GM19238 (cell line): ENCODE data around the gene MED12L.

Experiments used
- DNase-seq: peaks from one replicate; pipeline ENCODE4 v3.0.0; 2011; ENCODE audit warnings: low spot score; ENCODE audit not compliant: insufficient read length

MED12L gene

GRCh38 chr3:151285940-151286339 is 200.5 kb downstream of the MED12L start:
- DNase-seq, result no peak

- DNase-seq, result no peak
These were observed 204.0 kb downstream of the MED12L start for GRCh38 chr3:151289445-151289844.

GRCh38 chr3:151290673-151291072 is 205.2 kb downstream of the MED12L start:
- DNase-seq, result no peak

- no peak for DNase-seq
These were observed 207.7 kb downstream of the MED12L start for GRCh38 chr3:151293127-151293526.

- DNase-seq, result no peak
These were observed 210.8 kb downstream of the MED12L start for GRCh38 chr3:151296226-151296625.

- DNase-seq, result no peak
These were observed 212.0 kb downstream of the MED12L start for GRCh38 chr3:151297429-151297828.

- DNase-seq, result no peak
These were observed 213.5 kb downstream of the MED12L start for GRCh38 chr3:151299006-151299405.

GRCh38 chr3:151300539-151300938 is 215.1 kb downstream of the MED12L start:
- DNase-seq, result no peak

- DNase-seq, result no peak
These were observed 216.3 kb downstream of the MED12L start for GRCh38 chr3:151301787-151302186.

GRCh38 chr3:151303751-151304150 is 218.3 kb downstream of the MED12L start:
- no peak for DNase-seq

GRCh38 chr3:151305060-151305774 is 219.8 kb downstream of the MED12L start:
- no peak for DNase-seq

- no peak for DNase-seq
These were observed 220.3 kb downstream of the MED12L start for GRCh38 chr3:151305775-151306151.

GRCh38 chr3:151306168-151306810 is 220.8 kb downstream of the MED12L start:
- no peak for DNase-seq

GRCh38 chr3:151307131-151307530 is 221.7 kb downstream of the MED12L start:
- no peak for DNase-seq

GRCh38 chr3:151307583-151308488 is 222.4 kb downstream of the MED12L start:
- DNase-seq, result no peak

GRCh38 chr3:151309566-151309965 is 224.1 kb downstream of the MED12L start:
- DNase-seq, result no peak

GRCh38 chr3:151312972-151313371 is 227.5 kb downstream of the MED12L start:
- no peak for DNase-seq

- DNase-seq, result no peak
These were observed 228.7 kb downstream of the MED12L start for GRCh38 chr3:151314137-151314536.

GRCh38 chr3:151314593-151314992 is 229.1 kb downstream of the MED12L start:
- no peak for DNase-seq

GRCh38 chr3:151315136-151315535 is 229.7 kb downstream of the MED12L start:
- DNase-seq, result no peak

GRCh38 chr3:151315846-151316245 is 230.4 kb downstream of the MED12L start:
- no peak for DNase-seq
